HG03097 (cell line): ENCODE measurements around the gene DPP3.

Experiments used
- ATAC-seq: cut with Tn5 transposase; IDR thresholded peaks from one replicate; pipeline ENCODE4 v1.9.1; 2021; ENCODE audit not compliant: unreplicated experiment, low FRiP score

Gene DPP3

DNA sequence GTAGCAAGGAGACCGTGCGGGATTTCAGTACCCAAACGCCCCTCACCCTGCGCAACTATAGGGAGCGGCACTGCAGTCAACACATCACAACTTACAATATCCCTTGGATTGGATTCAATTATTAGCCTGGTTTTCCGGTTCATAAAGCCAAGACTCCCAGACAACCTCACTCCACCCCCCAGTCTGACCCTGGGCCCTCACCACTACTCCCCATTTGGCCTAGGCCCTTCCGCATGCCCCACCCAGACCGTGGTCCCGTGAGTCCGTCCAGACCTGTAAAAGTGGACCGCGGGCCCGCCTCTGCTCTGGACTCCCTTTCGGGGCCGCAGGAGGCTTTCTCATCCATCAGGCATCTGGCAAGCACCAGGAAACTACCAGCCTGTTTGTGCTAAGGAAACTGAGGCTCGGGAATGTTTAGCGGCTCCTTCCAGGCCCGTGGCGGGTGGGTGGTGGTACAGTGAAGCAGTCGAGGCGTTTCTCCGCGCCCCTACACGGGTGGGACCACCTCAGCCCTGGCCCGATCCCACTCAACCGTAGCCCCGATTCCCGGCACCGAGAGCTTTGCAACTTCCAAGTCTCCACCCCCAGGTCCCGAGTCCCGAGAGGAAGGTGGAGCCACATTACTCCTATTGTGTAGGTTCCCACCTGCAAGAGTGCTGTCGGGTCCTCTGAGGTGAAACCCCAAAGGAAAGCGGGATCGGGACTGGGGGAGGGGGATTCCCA lies 679 bp upstream of the DPP3 start:
- ATAC-seq, result peak; percentile 9

DNA sequence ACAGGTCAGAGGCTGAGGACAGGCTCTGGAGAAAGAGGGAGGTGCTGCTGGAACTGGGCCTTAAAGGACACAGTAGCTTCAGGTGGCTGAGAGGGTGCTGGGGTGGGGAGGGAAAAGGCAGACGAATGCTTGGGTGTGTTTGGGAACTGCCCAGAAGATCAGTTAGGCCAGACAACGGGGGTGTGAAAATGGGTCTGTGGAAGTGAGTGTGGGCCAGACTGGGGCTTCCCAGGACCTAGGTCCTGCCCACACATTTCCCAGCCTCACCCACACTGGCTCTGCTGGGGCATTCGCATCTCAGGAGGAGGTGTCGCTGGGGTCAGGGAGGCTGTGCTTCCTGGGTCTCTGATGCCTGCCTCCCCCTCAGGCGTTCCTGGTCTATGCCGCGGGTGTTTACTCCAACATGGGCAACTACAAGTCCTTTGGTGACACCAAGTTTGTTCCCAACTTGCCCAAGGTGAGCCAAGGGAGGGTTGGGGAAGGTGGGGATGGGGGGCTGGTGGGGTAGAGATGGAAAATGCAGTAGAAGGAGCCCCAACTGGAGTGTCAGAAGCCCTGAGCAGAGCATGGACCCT lies 4.7 kb downstream of the DPP3 start:
- no peak for ATAC-seq

DNA sequence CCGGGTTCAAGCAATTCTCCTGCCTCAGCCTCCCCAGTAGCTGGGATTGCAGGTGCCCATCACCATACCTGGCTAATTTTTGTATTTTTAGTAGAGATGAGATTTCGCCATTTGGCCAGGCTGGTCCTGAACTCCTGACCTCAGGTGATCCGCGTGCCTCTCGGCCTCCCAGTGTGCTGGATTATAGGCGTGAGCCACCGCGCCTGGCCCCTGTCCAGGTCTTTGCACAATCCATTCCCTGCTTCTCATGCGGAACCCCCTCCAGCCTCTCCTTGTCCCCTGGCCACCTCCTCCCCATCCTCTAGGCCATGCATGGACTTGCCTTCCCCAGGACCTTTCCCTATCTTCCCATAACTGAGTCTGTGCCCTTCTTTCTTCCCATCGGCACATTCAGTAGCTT lies 8.7 kb downstream of the DPP3 start:
- ATAC-seq, result no peak

DNA sequence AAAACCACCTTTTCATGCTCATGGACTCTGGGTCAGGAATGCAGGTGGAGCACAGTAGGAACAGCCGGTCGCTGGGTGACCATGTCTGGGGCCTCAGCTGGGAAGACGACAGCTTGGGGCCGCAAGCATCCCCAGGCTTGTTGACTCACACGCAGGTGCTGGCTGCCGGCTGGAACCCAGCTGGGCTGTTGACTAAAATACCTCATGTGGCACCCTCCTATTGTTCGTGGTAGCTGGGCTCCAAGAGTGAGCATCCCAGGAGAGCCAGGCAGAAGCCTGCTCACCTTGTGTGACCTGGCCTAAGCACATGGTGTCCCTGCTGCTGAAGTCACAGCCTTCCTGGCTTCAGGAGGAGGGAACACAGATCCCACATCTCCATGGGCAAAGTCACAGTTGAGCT lies 9.4 kb downstream of the DPP3 start:
- no peak for ATAC-seq

DNA sequence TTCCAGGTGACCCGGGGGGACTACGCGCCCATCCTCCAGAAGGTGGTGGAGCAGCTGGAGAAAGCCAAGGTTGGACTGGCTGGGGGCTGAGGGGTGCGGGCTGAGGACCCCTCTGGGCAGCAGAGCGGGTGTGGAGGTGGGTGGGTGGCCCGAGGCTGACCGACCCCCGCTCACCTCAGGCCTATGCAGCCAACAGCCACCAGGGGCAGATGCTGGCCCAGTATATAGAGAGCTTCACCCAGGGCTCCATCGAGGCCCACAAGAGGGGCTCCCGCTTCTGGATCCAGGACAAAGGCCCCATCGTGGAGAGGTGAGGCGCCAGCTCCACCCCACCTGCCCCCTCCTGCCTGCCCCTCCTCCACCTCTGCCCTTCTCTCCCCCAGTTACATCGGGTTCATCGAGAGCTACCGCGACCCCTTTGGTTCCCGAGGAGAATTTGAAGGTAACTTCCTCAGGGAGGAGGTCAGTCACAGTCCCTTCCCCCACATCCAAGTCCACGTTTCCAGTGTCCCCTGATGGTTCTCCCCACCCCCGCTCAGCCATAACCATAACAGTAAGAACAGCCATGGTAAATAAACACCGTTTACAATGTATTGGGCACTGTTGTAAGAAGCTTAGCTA lies 11.2 kb downstream of the DPP3 start:
- ATAC-seq, result no peak

DNA sequence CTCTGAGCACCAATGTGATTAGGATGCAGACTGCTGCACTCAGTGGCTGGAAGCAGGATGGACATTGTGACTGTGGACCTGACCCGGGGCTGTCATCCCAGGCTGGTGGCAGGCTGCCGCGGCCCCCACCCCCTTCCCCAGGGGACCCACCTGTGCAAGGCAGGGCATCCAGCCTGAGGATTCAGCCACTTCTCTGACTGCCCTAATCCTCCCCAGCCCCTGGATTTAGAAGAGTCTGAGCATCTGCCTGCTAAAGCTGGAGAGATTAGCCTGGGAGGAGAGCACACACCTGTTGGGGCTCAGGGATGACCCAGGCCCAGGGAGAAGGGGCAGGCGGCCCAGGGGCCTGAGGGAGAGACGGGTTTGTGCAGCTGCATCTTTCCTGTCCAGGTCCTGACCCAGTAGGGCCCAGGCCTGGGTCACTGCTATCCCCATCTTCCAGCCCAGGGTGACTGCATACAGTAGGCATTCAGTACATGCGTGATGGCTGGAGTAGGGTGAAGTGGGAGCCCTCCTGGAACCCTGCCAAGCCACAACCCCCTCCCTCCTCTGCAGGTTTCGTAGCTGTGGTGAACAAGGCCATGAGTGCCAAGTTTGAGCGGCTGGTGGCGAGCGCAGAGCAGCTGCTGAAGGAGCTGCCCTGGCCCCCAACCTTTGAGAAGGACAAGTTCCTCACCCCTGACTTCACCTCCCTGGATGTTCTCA lies 12.1 kb downstream of the DPP3 start:
- no peak for ATAC-seq

DNA sequence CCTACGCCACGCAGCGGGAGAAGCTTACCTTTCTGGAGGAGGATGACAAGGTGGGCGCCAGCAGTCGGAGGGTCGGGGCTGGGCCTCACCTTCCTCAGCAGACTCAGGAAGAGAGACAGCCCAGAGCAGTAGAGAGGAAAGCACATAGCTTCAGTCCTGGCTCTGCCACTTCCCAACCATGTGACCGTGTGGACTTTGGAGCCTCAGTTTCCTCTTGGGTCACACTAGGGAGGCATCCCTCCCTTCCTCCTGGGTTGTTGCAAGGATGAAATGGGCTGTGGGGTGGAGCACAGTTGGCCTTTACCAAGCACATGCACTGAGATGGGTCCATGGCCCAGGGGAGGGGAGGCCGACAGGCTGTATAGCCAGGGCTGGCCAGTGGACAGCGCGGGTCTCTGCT lies 12.9 kb downstream of the DPP3 start:
- no peak for ATAC-seq

DNA sequence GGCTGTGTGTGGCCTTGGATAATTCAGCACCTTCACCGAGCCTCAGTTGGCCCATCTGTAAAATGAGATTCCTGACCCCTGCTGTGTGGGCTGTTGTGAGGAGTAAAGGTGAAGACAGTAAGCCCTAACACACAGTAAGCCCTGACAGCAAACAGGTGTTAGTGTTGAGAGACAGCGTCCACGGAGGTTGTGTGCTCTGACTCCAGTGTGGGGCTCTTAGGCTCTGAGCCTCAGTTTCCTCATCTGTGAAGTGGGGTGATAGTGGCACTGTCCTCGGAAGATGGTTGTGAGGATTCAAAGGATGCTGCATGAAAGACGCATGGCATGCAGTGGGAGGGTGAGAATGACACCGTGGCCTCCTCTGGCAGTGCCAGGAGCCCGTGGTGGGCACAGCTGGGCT lies 14.2 kb downstream of the DPP3 start:
- no peak for ATAC-seq

DNA sequence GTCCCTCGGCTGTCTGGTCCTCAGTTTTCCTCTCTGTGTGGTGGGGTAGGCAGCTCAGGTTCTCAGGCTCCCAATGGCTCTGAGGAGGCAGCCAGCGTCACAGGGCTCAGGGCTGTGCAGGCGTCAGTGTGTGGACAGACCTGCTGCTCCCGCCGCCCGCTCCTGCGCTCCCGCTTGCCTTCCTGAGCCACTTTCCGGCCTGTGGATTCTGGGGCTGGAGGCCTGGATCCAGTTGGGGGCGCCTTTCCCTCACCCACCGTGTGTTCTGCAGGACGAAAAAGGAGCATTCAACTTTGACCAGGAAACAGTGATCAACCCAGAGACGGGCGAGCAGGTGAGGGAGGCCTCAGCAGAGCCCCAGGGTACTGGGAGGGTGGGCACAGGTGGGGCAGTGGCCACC lies 14.7 kb downstream of the DPP3 start:
- no peak for ATAC-seq

DNA sequence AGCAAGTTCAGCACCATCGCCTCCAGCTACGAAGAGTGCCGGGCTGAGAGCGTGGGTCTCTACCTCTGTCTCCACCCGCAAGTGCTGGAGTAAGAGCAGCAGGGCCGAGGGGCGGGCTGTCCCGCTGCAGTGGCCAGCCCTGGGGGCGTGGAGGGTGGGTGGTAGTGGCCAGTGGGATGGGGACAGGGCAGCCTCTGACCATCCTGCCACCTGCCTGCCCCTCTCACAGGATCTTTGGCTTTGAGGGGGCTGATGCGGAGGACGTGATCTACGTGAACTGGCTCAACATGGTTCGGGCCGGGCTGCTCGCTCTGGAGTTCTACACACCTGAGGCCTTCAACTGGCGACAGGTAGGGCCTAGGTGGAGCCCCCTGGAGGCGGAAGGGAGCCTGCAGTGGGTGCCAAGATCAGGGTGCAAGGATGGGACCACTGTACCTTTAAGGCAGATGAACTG lies 15.2 kb downstream of the DPP3 start:
- ATAC-seq, result no peak

DNA sequence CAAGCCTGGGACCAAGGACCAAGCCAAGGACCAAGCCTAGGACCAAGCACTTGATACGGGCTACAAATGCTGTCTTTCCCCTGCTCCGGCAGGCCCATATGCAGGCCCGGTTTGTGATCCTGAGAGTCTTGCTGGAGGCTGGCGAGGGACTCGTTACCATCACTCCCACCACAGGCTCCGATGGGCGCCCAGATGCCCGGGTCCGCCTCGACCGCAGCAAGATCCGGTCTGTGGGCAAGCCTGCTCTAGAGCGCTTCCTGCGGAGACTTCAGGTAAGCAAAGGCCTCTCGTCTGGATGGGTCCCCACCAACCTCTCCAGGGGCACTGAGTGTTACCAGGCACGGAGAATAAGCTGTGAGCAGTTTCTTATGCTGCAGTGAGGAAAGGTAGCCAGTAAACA lies 17.0 kb downstream of the DPP3 start:
- ATAC-seq, result no peak

DNA sequence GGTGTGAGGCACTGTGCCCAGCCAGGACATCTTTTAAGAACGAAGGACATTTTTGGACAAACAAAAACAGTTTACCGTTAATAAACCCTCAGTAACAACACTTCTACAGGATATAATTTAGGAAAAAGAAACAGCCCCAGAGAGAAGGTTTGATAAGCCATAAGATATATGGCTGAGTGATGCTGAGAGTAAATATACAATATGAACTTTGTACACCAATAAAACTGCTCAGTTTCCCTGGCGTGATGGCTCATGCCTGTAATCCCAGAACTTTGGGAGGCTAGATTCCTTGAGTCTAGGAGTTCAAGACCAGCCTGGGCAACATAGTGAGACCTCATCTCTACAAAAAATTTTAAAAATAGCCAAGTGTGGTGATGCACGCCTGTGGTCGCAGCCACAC lies 18.3 kb downstream of the DPP3 start:
- ATAC-seq, result no peak

DNA sequence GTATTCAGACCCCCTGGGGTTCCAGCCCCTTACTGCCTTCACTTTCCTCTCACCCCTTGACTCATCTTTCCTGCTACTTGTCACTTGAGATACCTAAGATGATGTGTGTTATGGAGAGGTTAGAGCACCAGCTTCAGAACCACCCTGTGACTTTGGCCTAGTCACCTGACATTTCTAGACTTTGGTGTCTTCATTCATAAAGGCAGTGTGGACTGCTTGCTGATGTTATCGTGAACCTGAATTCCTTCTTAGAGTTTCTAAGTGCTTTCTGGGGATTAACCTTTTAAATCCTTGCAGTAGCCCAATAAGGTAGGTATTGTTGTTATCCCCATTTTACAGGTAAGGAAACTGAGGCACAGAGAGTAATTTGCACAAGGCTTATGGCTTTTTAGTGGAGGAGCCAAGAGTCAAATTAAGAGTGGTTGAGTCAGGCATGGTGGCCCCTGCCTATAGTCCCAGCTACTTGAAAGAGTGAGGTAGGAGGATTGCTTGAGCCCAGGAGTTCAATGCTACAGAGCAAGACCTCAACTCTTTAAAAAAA lies 25.1 kb downstream of the DPP3 start:
- no peak for ATAC-seq

DNA sequence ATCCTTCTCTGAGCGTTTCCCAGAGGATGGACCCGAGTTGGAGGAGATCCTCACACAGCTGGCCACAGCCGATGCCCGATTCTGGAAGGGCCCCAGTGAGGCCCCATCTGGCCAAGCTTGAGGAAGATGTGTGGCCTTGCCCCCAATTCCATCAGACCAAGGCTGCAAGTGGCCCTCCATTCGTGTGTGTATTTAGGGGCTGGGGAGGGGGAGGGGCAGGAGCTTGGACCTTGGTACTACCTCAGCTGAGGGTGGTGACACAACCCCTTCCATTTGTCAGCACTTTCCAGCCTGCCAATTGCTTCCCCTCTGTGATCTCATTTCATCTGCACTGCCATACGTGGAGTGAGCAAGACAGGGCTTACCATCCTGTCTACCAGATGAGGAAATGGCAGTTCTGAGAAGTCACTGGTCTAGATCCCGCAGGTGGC lies 28.9 kb downstream of the DPP3 start:
- ATAC-seq, result no peak

DNA sequence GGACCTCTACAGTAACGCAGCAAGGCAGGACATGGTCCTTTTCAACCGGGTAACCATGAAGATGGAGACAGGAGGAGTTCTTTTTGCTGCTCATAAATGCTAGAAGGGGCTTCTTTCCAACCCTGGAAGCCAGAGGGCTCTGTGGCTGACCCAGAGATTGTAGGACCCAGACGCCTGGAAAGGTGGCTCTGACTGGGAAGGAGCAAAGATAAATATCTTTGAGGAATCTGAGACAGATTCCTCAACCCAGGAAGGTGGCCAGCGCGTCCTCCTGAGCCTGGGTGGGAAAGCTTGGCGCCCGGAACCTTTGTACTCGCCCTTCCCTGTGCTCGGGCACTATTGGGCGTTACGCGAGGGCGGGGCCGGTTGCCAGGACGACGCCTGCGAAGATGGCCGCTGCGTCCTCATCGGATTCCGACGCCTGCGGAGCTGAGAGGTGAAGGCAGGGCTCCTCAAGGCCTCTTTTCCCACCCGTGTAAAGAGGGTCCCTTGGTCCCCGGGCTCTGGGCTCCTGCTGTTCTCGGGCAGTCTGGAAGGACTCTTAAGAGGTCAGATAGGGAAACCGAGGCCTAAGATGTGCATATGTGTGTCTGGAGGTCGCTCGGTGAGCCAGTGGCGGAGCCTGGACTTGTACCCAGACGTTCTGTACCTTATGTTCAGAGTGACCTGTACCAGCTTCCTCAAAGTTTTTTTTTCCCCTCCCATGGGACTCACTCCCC lies 30.2 kb downstream of the DPP3 start, which contains the start of gene BBS1:
BBS1 (plus strand) TSS at position 365 of the 719 bp plus-strand sequence; CDS start at position 390, 25 bp downstream.
- peak; percentile 82 for ATAC-seq

DNA sequence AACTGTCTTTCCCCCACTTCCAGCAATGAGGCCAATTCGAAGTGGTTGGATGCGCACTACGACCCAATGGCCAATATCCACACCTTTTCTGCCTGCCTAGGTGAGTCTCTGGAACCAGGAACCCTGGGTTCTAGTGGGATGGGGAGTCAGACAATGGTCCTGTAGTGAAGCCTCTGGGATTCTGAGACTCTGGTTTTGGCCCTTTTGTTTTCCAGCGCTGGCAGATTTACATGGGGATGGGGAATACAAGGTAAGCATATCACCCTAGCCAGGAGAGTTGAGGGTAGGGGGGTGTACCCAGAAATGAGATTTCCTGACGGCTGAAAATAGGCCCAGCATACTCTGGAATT lies 30.7 kb downstream of the DPP3 start:
- ATAC-seq, result no peak

DNA sequence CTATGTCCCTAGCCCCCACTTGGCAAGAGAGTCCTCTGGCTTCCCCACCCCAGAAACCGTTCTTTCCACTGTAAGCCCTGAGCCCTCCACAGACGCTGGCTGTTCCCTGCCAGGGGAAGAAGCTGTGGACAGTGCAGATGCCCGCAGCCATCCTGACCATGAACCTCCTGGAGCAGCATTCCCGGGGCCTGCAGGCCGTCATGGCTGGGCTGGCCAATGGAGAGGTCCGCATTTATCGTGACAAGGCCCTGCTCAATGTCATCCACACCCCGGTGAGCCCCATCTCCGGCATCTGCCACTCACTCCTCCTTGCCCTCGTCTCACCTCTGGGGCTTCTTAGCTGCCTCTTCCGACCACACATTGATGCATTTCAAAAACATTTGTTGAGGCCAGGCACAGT lies 43.4 kb downstream of the DPP3 start:
- ATAC-seq, result no peak

DNA sequence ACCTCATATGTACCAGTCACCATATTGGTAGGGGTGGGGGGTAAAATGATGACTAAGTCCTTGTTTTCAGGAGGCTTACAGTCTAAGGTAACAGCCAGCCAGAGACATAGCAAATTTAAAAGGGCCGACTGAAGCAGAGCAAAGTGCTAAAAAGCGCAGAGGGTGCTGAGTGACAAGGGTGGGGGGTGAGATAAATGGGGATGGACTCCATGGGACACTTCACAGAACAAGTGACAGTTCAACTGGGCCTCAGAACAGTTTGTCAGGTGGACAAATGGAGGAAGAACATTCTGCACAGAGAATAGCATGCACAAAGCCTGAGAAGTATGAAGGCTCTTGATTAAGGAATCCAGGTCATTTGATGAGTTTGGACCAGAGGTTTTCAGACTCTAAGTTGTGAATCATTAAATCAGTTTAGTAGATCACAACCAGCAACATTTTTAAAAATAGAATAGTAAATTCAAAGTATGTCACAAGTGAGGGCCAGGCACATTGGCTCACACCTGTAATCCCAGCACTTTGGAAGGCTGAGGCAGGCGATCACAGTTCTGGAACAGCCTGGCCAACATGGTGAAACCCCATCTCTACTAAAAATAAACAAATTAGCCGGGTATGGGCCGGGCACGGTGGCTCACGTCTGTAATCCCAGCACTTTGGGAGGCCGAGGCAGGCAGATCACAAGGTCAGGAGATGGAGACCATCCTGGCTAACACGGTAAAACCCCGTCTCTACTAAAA lies 44.2 kb downstream of the DPP3 start:
- ATAC-seq, result no peak

DNA sequence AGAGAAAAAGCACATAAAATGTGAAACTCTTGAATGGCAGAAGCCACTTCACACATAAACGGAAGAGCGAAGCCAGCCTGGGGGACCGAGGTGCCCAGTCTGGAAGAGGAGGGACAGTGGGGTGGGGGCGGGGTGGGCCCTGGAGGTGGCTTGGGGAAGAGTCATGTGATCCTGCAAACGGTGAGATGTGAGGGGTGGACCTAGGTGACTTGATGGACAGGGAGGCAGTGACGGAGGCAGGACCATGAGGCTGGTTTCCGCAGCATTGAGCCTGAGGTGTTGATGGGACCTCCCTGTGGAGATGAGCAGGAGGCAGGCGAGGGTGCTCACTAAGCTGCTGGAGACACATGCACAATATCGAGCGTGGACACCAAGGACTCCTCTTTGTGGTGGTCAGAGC lies 48.8 kb downstream of the DPP3 start:
- ATAC-seq, result no peak

DNA sequence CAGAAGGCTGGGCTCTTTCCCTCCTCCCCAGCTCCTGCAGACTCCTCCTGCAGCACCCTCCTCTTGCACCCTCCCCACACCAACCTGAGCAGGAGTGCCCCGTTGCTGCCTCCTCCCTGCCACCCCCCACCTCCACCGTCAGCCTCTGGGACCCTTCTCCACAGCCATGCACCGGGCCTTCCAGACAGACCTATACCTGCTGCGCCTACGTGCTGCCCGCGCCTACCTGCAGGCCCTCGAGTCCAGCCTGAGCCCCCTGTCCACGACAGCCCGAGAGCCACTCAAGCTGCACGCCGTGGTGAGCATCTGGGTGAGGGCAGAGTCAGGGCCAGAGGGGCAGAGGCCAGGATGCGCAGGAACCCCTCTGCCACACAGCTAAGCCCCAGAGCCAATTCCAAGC lies 49.4 kb downstream of the DPP3 start:
- no peak for ATAC-seq
